SKM-1 (cell line): ENCODE results near the gene ACTR1A.

Source experiments
- DNase-seq: peaks from one replicate; lab custom pipeline; 2025; ENCODE audit not compliant: unreplicated experiment; lab: John Stamatoyannopoulos, UW

ACTR1A gene

DNA sequence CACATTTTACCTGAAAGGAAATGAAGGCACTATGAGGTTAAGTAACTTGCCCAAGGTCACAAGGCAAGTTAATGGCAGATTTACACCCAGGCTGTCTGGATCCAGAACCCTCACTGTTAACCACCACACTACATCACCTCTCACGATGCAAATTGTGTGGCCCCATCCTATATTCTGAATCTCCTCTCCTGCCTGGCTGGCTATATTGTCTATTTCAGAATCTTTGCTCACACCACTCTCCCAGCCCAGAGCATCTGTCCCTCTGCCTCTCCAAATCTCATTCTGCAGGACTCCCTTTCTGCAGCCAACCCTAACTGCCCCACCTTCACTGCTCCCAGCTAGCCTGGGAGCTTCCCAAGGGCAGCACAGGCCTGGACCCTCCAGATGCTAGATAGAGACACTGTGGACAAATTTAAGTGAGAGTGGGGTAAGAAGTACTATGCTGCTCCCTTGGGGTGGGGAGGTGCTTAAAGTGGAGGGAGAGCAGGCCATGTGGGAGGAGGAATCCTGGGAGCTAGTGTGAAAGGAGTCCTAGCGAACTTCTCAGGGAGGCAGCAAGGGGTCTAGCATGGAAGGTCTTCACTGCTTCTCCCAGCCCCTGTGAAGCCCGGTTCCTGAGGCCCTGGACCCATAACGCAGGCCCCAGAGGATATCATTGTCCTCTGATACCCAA is 70.9 kb downstream of the ACTR1A start:
- DNase-seq: no peak

DNA sequence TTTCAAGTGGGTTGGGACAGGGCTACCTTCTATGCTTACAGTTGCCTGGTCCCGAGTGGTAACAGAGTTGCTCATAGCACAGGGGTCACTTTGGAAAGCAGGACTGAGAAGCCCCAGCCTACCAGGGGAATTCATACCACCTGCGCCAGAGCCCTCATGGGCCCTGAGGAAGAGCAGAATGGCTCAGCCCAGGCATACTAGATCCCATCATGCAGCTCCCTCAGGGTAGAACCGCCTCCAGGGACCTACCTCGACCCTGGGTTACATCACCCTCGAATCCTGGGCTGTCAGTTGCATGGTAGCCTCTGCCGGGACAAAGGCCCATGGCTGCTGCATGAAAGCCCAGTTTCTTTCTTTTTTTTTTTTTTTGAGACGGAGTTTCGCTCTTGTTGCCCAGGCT is 73.0 kb downstream of the ACTR1A start:
- DNase-seq: no peak
